K562 (cell line): ENCODE measurements around the gene EIF1B. TPM values are rescaled to one million over a fixed set of nuclear protein-coding genes. Genes with fewer than 3 reads are reported as not detected.

Experiments
- ATF2 ChIP-seq: sonication (generic); formaldehyde crosslinking; IDR thresholded peaks from 2 replicates; pipeline ENCODE4 v1.8.1; 2022; ENCODE audit warnings: missing genetic modification reagents
- ATF3 ChIP-seq, 2 experiments: fragments of 450-650 bp in 1 of 2; sonication (generic) in 1 of 2; formaldehyde crosslinking in 1 of 2; IDR thresholded peaks in 1 of 2; conservative IDR thresholded peaks in 1 of 2; 2 replicates each; pipeline versions ENCODE4 v1.6.1 to v1.8.1; 2016 to 2023; ENCODE audit warnings: mild to moderate bottlenecking in 2 of 2, moderate library complexity in 2 of 2, inconsistent platforms in 1 of 2, missing genetic modification reagents in 1 of 2
- CEBPG ChIP-seq, 3 experiments: fragments of 200-800 bp in 1 of 3; sonication (Bioruptor generic) in 1 of 3; sonication (generic) in 1 of 3; formaldehyde crosslinking in 1 of 3; IDR thresholded peaks in 2 of 3; conservative IDR thresholded peaks in 1 of 3; 2 replicates each; pipeline versions ENCODE4 v1.6.1 to v1.8.0; 2016 to 2022; ENCODE audit warnings: missing compliant biosample characterization in 2 of 3, missing genetic modification characterization in 2 of 3, mild to moderate bottlenecking in 1 of 3, missing genetic modification reagents in 1 of 3
- CREBBP ChIP-seq: IDR thresholded peaks from one replicate; pipeline ENCODE4 v1.6.1; 2012; ENCODE audit warnings: low read depth, mild to moderate bottlenecking, control low read depth, inconsistent platforms, low read length
- CREM ChIP-seq: IDR thresholded peaks from 2 replicates; pipeline ENCODE4 v1.6.1; 2014; ENCODE audit warnings: antibody characterized with exemption, low read depth
- ETV6 ChIP-seq, 3 experiments: fragments of 150-350 bp in 1 of 3; sonication (generic) in 1 of 3; formaldehyde crosslinking in 1 of 3; IDR thresholded peaks; 2 replicates each; pipeline versions ENCODE4 v1.6.1 to v1.8.0; 2014 to 2022; ENCODE audit warnings: borderline replicate concordance in 2 of 3, low read depth in 2 of 3, antibody characterized with exemption in 1 of 3, low read length in 1 of 3, mild to moderate bottlenecking in 1 of 3, missing genetic modification reagents in 1 of 3
- GMEB1 ChIP-seq: fragments of 250-450 bp; sonication (Bioruptor Pico); IDR thresholded peaks from 2 replicates; pipeline ENCODE4 v1.4.0; 2020; ENCODE audit warnings: mild to moderate bottlenecking
- LARP7 ChIP-seq: fragments of 450-650 bp; IDR thresholded peaks from 2 replicates; pipeline ENCODE4 v1.6.1; 2016
- LEF1 ChIP-seq: fragments of 450-650 bp; IDR thresholded peaks from 2 replicates; pipeline ENCODE4 v1.6.1; 2016; ENCODE audit warnings: mild to moderate bottlenecking
- NBN ChIP-seq: fragments of 450-650 bp; IDR thresholded peaks from 2 replicates; pipeline ENCODE4 v1.6.1; 2016; ENCODE audit warnings: low read depth, mild to moderate bottlenecking
- NFE2L1 ChIP-seq: fragments of 450-650 bp; IDR thresholded peaks from 2 replicates; pipeline ENCODE4 v1.6.1; 2016; ENCODE audit warnings: missing genetic modification characterization, low read depth, mild to moderate bottlenecking, missing compliant biosample characterization, moderate library complexity, borderline replicate concordance
- NR2C1 ChIP-seq, 2 experiments: fragments of 450-650 bp; IDR thresholded peaks; 2 replicates each; pipeline ENCODE4 v1.6.1; 2017; ENCODE audit warnings: mild to moderate bottlenecking in 2 of 2, antibody characterized with exemption in 1 of 2, inconsistent platforms in 1 of 2, missing compliant biosample characterization in 1 of 2, missing genetic modification characterization in 1 of 2
- PHTF2 ChIP-seq: fragments of 250-450 bp; sonication (Bioruptor Pico); IDR thresholded peaks from 2 replicates; pipeline ENCODE4 v1.5.0; 2021; ENCODE audit warnings: mild to moderate bottlenecking
- SMAD4 ChIP-seq: fragments of 250-450 bp; sonication (Bioruptor Pico); conservative IDR thresholded peaks from 2 replicates; pipeline ENCODE4 v1.8.0; 2021; ENCODE audit warnings: inconsistent platforms, mild to moderate bottlenecking, moderate library complexity
- THAP7 ChIP-seq: fragments of 250-450 bp; sonication (Bioruptor Pico); IDR thresholded peaks from 2 replicates; pipeline ENCODE4 v1.5.0; 2021
- ZKSCAN3 ChIP-seq: fragments of 250-450 bp; sonication (Bioruptor Pico); IDR thresholded peaks from 2 replicates; pipeline ENCODE4 v1.4.0; 2020
- ZNF174 ChIP-seq: fragments of 250-450 bp; sonication (Bioruptor Pico); IDR thresholded peaks from 2 replicates; pipeline ENCODE4 v1.4.0; 2020; ENCODE audit warnings: mild to moderate bottlenecking
- ZNF444 ChIP-seq: fragments of 250-450 bp; sonication (Bioruptor Pico); IDR thresholded peaks from 2 replicates; pipeline ENCODE4 v1.4.0; 2020; ENCODE audit warnings: mild to moderate bottlenecking, moderate library complexity
- ZNF511 ChIP-seq: sonication (generic); formaldehyde crosslinking; IDR thresholded peaks from 2 replicates; pipeline ENCODE4 v1.8.0; 2022; ENCODE audit warnings: mild to moderate bottlenecking, missing genetic modification reagents
- ZNF780A ChIP-seq: fragments of 250-450 bp; sonication (Bioruptor Pico); IDR thresholded peaks from 2 replicates; pipeline ENCODE4 v1.5.0; 2021; ENCODE audit warnings: mild to moderate bottlenecking
- polyA plus RNA-seq, 8 experiments: library from polyadenylated mRNA; depleted of rRNA in 4 of 8; stranded (reverse) in 5 of 8; unstranded in 3 of 8; fragments of >200 nt; fragmentation: Nextera tagmentation in 2 of 8; fragmentation: Illumina TruSeq in 1 of 8; extraction: Ambion mirVana in 2 of 8; extraction: Trizol in 1 of 8; gene quantifications; 2 replicates each; pipeline versions ENCODE4 v1.2.1 to v1.2.3, GENCODE V29; 2011 to 2014; ENCODE audit warnings: inconsistent platforms in 1 of 8, missing spikeins in 1 of 8
- total RNA-seq, 7 experiments: library from RNA; depleted of rRNA in 6 of 7; stranded (reverse); fragments of >200 nt in 6 of 7; fragmentation: Illumina TruSeq in 2 of 7; extraction: Trizol in 2 of 7; gene quantifications; 2 replicates each; pipeline versions ENCODE4 v1.2.1 to v1.2.3, GENCODE V29; 2011 to 2021; ENCODE audit warnings: low replicate concordance in 1 of 7

Gene EIF1B
- total and polyA plus RNA-seq, 9 of the 15 experiments (the other 6 are each of a cell fraction or from before 2014, with no cell fraction given): 18.1 to 184 (median 78.9) TPM

GRCh38 chr3:40299130-40299720 is 10.3 kb upstream of the EIF1B start (continued):
- no peak for TF ChIP-seq ZNF511
- TF ChIP-seq CREM: no peak
- TF ChIP-seq ZKSCAN3 (CRISPR knock-in tag): no peak
- 0 out of 2 replicates have a peak, but pooled peaks have one; percentile 26 for TF ChIP-seq ZNF780A
- no peak for TF ChIP-seq LARP7
- TF ChIP-seq ATF3 (IDR thresholded peaks at IDR 0.05): no peak
- no peak for TF ChIP-seq ATF3 (CRISPR knock-in tag; conservative IDR thresholded peaks at IDR 0.05)
- TF ChIP-seq NBN: no peak
- TF ChIP-seq ETV6 (IDR thresholded peaks at IDR 0.05; ENCODE audit: borderline replicate concordance in 1 of 2, low read depth in 2 of 2, low read length in 1 of 2): no peak
- TF ChIP-seq ETV6 (CRISPR knock-in tag; IDR thresholded peaks at IDR 0.05; ENCODE audit: borderline replicate concordance): no peak
- no peak for TF ChIP-seq CEBPG (CRISPR knock-in tag; IDR thresholded peaks at IDR 0.05)
- no peak for TF ChIP-seq CEBPG (tag; conservative IDR thresholded peaks at IDR 0.05 in 1 of 2, IDR thresholded peaks at IDR 0.05 in 1 of 2)
- TF ChIP-seq CREBBP: no peak
- no peak for TF ChIP-seq PHTF2 (CRISPR knock-in tag)
- TF ChIP-seq ZNF444 (CRISPR knock-in tag): peak; percentile 48; the same call in 1 of the 2 replicates
- TF ChIP-seq GMEB1: peak; percentile 14; the same call in 1 of the 2 replicates
- no peak for TF ChIP-seq ATF2 (CRISPR knock-in tag)
- peak; percentile 76 for TF ChIP-seq NFE2L1 (tag)
- TF ChIP-seq NR2C1 (IDR thresholded peaks at IDR 0.05): no peak
- 0 out of 2 replicates have a peak, but pooled peaks have one; percentile 16 for TF ChIP-seq NR2C1 (tag; IDR thresholded peaks at IDR 0.05)
- TF ChIP-seq SMAD4 (CRISPR knock-in tag): peak; percentile 34; the same call in 1 of the 2 replicates
- TF ChIP-seq THAP7 (CRISPR knock-in tag): 0 out of 2 replicates have a peak, but pooled peaks have one; percentile 22
- TF ChIP-seq ZNF174: no peak
- no peak for TF ChIP-seq LEF1
